Daoy (cell line): ENCODE results near the gene RNASEH2A. TPM values are rescaled to one million over a fixed set of nuclear protein-coding genes. Genes with fewer than 3 reads are reported as not detected.
"Not testable (repeated sequence)": the region's sequence is repeated elsewhere in the genome, so short reads cannot be mapped to it uniquely, and the experiment has no call there.

Experiments used
- DNase-seq: peaks from one replicate; pipeline ENCODE4 v3.0.0-alpha.2; 2015; ENCODE audit warnings: low read depth
- total RNA-seq: library from RNA; depleted of rRNA; stranded (reverse); fragments of >200 nt; shearing (Covaris generic); gene quantifications from 2 replicates; pipeline ENCODE4 v1.2.3, GENCODE V29; 2014

Gene RNASEH2A
- total RNA-seq, 1 experiment from 2014 or later = 75.8 TPM

- peak; percentile 98 for DNase-seq
Observed at GRCh38 chr19:12793290-12794195, 12.8 kb upstream of the RNASEH2A start.

- DNase-seq = no peak
Observed at GRCh38 chr19:12794196-12794941, 12.0 kb upstream of the RNASEH2A start.

DNA sequence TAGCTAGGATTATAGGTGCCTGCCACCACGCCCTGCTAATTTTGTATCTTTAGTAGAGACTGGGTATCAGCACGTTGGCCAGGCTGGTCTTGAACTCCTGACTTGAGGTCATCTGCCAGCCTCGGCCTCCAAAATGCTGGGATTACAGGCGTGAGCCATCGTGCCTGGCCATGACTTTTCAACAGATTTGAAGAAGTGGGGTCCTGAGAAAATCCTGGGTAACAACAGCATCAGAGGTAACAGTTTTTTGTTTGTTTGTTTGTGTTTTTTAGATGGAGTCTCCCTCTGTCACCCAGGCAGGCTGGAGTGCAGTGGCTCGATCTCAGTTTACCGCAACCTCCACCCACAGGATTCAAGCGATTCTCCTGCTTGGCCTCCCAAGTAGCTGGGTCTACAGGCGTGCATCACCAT is 11.4 kb upstream of the RNASEH2A start:
- no peak for DNase-seq

DNA sequence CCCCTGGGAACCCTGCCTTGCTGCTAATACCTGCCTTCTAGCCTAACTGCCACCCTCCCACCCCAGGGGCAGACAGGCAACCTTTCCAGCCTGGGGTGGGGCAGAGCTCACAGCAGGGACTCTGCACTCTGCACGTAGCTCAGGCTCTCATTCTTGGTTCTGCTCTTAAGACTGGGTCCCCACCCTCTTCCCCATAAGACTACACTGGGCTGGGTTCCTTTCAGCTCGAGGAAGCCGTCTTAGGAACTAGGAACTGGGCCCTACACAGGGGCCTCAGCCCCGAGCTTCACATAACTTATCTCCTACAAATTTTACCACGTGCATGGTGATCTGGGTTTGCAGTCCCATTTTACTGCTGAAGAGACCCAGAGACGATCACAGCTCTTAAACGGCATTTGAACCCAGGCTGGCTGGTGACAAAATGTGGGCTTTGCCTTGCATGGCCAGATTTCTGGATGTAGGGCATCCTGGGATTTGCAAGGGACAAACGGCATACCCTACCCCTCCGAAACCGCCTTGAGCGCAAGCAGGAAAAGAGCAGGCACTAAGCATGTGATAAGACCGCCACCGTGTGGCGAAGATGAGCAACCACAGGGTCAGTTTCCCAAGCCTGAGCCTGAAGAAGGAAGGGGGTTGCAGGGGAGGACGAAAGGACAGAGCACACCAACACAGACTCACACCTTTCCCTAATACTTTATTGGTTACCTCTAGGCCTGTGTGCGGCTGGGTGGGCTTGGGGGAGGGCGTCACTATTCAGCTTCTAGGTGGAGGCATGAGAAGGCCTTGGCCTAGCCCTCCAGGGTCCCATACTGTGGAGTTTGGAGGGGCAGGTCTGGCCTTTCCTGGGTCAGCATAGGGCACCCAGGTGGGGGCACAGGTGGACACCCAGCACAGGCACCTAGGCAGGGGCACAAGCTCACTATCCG is 10.0 kb upstream of the RNASEH2A start:
- peak; percentile 87 for DNase-seq

GRCh38 chr19:12797141-12797587 is 9.2 kb upstream of the RNASEH2A start:
- DNase-seq = no peak

DNA sequence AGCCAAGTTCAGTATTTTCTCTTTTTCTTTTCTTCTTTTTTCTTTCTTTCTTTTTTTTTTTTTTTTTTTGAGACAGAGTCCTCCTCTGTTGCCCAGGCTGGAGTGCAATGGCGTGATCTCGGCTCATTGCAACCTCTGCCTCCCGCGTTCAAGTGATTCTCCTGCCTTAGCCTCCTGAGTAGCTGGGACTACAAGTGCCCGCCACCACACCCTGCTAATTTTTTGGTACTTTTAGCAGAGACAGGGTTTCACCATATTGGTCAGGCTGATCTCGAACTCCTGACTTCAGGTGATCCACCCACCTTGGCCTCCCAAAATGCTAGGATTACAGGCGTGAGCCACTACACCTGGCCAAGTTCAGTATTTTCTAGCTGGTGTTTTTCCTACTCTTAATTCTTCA is 8.8 kb upstream of the RNASEH2A start:
- not testable (repeated sequence) for DNase-seq

DNA sequence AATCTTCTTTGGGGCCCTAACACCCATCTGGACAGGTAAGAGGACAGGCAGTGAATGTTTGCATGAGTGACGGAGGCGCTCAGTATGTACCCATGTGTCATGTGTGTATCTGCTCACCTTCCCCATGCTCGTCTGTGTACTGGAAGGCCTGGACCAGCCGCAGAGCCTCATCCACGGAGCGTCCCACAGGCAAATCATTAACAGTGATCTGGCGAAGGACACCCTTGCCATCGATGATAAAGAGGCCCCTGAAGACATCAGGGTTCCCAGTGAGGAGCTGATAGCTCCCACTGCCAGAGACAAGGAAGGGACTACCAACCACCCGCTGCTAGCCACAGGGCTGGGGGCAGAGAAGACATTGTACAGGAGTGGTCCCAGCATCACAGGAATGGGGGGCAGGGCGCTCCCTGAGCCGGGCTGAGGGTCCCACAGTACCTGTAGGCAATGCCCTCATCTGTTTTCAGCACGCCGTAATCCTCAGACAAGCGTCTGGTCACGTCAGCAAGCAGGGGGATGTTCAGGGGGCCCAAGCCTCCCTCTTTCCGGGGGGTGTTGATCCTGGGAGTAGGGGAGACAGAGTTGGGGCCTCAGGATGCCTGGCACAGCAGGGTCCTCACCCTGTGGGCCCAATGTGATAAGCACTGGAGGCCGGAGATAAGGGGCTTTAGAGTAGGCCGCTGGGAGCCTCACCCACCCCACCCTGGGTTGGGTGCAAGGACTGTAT is 6.5 kb upstream of the RNASEH2A start:
- no peak for DNase-seq

DNA sequence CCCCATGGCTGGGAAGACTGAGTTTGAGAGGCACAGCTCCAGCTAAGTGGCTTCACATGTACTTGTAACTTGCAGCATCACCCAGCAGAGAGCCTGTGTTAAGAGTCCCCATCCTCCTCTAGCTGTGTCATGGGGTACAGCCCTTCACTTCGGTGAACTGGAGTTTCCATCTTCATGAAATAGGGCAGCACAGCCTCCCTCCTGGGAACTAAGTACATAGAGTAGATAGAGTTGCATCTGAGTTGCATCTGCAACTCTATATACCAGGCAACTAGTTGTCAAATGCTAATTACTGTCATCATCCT is 6.0 kb upstream of the RNASEH2A start:
- DNase-seq = no peak

GRCh38 chr19:12800923-12801465 is 5.4 kb upstream of the RNASEH2A start:
- DNase-seq = no peak

DNA sequence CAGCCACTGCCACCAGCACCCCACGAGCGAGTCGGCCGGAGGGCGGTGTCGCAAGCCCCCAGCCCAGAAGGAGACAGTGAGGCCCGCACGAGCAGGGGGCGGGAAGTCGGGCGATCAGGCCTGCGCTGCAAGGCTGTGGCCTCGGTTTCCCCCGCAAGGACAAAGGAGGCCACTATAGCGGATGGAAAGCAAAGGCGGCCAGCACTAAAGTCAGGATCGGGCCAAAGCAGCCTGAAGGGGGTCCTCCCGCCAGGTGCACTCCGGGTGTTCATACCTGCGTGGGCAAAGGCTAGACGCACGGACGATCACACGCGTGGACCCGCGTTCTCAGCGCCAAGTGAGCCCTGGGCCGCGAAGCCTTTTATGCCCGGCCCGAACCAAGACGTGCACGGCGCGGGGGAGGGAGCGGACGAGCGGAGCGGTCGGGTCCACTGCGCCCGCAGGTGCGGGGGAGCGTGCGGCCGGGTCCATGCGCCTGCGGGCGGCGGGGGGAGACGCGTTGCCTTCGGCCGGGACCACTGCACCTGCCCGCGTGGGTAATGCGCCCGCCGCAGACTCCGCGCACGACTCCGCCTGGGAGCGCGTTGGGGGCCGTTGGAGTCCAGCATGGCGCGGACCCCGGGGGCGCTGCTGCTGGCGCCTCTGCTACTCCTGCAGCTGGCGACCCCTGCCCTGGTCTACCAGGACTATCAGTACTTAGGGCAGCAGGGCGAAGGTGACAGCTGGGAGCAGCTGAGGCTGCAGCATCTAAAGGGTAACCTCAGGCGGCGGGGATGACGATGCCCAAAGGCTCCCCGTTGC is 4.7 kb upstream of the RNASEH2A start, which contains the start of the genes PRDX2 and THSD8:
TSS of gene PRDX2 (minus strand) at position 335 of the 801 bp plus-strand sequence. CDS start 539 bp downstream, outside the sequence.
TSS of gene THSD8 (plus strand) at position 604 of the 801 bp plus-strand sequence. CDS start at position 607, 3 bp downstream.
- peak; percentile 70 for DNase-seq

DNA sequence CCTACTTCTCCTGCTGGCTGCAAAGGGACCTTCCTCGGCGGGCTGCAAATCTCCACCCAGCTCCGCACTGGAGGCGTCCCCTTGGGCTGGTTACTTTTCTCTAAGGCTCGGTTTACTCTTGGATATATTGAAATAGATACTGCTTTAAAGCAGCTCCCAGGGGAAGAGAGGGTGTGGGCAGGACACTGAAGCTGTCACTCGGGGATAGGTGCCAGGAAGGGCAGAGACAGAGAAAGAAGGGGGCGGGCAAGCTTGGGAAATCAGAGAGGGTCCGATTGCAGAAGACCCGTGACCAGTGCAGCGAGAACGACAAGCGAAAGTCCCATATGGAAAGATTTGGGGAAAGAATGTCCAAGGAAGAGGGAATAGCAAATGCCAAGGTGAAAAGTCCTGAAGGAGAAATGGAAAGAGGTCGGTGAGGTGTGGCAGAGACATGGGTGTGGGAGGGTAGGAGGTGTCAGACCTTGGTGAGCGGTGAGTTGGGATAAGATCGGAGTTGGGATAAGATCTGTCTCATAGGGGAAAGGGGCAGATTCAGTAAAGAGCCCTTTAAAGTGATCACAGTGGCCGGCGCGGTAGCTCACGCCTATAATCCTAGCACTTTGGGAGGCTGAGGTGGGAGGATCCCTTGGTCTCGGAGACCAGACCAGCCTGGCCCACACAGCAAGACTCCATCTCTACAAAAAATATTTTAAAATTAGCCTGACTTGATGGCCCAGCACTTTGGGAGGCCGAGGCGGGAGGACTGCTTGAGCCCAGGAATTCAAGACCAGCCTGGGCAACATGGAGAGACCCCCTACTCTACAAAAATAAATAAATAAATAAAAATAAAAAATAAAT is 3.9 kb upstream of the RNASEH2A start:
- no peak for DNase-seq

DNA sequence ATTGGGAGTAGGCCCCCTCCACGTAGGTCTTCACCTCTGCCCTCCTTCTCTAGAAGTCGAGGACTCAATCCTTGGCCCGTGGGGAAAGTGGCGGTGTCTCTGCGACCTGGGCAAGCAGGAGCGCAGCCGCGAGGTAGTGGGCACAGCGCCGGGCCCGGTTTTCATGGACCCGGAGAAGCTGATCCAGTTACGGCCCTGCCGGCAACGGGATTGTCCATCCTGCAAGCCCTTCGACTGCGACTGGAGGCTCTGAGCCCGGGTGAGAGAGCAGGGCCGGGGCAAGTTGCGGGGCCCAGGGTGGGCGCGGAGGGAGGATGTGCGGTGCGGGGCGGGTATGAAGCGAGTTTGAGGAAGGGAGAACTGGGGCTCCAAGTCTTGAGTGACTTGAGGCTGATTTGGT is 2.3 kb upstream of the RNASEH2A start:
- DNase-seq = no peak

- DNase-seq = no peak
Observed at GRCh38 chr19:12815088-12815487, 8.7 kb downstream of the RNASEH2A start.

DNA sequence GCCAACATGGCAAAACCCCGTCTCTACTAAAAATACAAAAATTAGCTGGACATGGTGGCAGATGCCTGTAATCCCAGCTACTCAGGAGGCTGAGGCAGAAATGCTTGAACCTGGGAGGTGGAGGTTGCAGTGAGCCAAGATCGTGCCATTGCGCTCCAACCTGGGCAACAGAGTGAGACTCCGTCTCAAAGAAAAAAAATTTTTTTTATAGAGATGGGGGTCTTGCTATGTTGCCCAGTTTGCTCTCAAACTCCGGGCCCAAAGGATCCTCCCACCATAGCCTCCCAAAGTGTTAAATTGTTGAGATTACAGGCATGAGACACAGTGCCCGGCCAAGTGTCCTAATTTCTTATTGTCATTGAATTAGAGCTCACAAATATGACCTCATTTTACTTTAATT is 10.8 kb downstream of the RNASEH2A start:
- not testable (repeated sequence) for DNase-seq

DNA sequence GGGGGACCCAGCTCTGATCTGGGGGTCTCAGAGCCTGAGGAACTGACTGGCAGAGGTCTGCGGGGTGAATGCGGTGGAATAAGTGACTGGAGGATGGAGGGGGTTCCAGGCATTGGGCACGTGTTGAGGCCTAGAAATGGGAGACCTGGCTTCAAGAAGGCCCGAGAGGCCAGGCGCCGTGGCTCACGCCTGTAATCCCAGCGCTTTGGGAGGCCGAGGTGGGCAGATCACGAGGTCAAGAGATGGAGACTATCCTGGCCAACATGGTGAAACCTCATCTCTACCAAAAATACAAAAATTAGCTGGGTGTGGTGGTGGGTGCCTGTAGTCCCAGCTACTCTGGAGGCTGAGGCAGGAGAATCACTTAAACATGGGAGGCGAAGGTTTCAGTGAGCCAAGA is 11.4 kb downstream of the RNASEH2A start:
- not testable (repeated sequence) for DNase-seq

- no peak for DNase-seq
Observed at GRCh38 chr19:12821761-12822160, 15.4 kb downstream of the RNASEH2A start.

DNA sequence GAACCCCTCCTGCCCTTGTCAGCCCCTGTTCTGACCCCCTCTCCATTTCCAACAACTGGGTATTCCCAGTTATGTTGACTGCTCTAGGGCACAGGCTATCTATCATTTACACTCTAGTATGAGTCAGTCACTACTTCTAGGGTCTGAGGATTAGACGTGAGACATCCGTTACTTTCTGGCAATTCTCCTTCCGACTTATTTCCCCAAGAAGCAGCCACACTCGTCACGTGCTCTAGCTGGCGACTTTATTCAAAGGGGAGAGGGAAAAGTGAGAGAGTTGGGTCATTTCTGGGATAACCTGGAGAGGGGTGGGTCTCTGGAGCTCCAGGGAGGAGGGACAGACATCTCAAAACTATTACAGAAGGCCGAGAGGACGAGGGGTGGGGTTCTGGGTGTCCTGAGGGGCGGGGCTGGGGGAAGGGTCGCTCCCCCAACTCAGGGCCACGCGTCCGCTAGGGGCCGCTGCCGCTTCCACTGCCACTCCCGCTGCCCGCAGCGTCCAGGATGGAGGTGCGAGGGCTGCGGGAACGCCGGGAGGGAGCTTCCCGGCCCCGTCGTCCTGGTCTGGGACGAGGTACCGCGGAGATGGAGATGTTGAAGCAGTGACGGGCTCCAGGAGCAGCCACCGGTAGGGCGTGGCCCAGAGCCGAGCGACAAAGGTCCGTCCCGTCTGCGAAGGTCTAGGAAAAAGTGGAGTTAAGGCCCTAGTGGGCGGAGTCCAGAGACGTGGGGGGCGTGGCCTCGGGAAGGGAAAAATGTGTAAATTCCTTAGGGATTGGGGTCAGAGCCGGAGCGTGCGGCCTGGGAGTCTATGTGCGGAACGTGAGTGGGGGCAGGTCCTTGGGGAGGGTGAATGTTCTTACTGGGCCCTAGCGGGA is 19.1 kb downstream of the RNASEH2A start:
- peak; percentile 61 for DNase-seq

- peak; percentile 75 for DNase-seq
Observed at GRCh38 chr19:12828494-12828893, 22.1 kb downstream of the RNASEH2A start.
